Measurements from ENCODE around the gene JADE1.
A peak's percentile ranks its signal among the peaks of the same experiment; 100 is the strongest.

JADE1 gene

DNA sequence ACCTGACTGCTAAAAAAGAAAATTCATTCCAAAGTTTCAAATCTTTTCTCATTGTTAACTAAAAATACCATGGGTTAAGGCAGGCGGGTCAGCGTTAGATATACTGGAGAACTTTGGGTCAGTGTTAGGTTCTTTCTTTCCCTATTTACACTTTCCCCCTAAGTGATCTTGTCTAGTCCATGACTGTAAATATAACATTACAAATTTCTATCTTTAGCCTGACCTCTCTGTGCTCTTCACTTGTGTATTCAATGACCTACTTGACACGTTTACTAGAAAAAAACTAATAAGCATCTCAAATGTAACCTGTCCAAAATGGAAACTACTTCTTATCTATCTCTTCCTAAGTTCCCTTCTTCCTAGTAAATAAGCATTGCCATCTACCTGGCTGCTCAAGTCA, 95.3 kb downstream of the JADE1 start:
- Histone ChIP-seq H3K27ac (no peak overlapping the region), H3K4me3 (no peak overlapping the region)
- TF ChIP-seq, protein P1, sequence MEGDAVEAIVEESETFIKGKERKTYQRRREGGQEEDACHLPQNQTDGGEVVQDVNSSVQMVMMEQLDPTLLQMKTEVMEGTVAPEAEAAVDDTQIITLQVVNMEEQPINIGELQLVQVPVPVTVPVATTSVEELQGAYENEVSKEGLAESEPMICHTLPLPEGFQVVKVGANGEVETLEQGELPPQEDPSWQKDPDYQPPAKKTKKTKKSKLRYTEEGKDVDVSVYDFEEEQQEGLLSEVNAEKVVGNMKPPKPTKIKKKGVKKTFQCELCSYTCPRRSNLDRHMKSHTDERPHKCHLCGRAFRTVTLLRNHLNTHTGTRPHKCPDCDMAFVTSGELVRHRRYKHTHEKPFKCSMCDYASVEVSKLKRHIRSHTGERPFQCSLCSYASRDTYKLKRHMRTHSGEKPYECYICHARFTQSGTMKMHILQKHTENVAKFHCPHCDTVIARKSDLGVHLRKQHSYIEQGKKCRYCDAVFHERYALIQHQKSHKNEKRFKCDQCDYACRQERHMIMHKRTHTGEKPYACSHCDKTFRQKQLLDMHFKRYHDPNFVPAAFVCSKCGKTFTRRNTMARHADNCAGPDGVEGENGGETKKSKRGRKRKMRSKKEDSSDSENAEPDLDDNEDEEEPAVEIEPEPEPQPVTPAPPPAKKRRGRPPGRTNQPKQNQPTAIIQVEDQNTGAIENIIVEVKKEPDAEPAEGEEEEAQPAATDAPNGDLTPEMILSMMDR (IDR thresholded peaks at IDR 0.05), result no peak
- DNase-seq (ENCODE audit: low spot score), result no peak

DNA sequence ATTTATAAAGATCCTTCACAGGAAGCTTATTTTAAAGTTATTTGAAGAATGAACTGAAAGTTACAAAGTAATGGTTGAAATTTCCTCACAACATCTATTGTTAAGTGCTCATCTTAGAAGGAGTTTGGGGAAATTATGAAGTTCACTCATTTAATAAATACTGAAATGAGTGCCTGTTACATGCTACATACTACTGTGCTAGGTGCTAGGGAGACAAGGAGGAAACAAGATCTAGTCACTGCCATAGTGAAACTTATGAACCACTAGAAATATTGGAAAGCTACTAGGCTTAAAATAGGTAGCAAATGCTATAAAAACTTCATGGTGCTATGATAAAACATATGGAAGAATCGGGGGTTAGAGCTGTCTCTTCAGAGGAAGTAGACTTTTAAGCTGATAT, 97.1 kb downstream of the JADE1 start:
- H3K27ac ChIP-seq, result no peak overlapping the region
- no peak for DNase-seq (ENCODE audit: low spot score)
- no peak overlapping the region for H3K4me3 ChIP-seq
- TF ChIP-seq, protein P1 (IDR thresholded peaks at IDR 0.05), result no peak

DNA sequence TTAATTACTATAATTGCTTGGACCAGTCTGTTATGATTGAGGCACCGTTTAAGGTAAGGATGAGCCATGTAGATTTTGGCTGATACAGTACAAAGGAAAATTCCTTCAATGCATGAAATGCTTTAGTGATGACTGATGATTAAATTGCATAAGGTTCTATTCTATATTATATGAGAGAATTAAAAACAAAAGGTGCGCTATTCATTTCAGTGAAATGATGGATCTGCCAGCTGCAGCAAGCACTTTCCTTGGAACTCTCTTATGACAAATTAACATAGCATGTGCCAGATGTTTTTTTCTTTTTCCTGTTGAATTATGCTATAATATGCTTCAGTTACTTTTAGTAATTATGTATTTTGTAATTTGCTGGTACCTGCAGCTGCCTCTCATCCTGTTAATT, 98.5 kb downstream of the JADE1 start:
- H3K27ac ChIP-seq, result no peak overlapping the region
- TF ChIP-seq, protein P1 (IDR thresholded peaks at IDR 0.05), result no peak

DNA sequence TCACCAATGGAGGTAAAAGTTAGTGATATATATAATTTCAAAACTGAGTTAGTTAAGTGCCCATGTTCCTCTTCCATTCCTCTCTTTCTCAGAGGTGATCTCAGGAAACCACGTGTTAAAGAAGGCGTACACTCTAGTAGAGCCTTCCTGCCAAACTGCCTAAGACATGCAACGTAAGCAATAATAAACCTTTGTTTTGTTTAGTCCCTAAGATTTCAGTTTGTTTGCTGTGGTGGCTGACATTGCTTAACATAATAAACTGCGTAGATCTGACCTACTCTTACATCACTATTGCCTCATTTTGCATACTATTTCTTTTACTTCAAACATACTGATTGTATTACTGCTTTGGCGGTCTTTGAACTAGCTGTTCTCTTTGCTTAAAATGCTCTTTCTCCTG, 99.2 kb downstream of the JADE1 start:
- TF ChIP-seq, protein P1 (IDR thresholded peaks at IDR 0.05), result no peak
- DNase-seq (ENCODE audit: low spot score), result no peak
- H3K4me3 ChIP-seq, result no peak overlapping the region
- no peak overlapping the region for H3K27ac ChIP-seq

More for the DNA sequence above, 98.5 kb downstream of the JADE1 start:
- DNase-seq (ENCODE audit: low spot score), result no peak
- H3K4me3 ChIP-seq, result no peak overlapping the region

DNA sequence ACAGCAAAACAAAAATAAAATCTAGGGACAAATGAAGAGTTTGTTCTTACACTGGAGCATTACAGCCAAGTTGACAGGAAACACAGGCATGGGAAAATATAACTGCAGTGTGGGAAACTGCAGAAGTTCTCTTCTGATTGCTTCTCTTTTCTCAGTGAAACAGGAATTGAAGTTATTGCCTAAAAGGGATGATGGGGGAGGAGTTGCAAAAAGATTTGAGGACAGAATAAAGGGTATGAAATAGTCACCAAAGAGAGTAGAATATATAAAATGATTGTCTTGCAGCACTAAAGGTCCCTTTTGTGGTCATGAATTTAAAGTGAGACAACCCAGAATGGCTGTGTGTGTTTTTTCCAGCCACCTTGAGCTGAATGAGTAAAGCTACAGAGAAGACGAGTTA, 103.7 kb downstream of the JADE1 start:
- TF ChIP-seq, protein P1 (IDR thresholded peaks at IDR 0.05), result no peak
- DNase-seq (ENCODE audit: low spot score), result no peak
- Histone ChIP-seq H3K27ac (no peak overlapping the region), H3K4me3 (no peak overlapping the region)

DNA sequence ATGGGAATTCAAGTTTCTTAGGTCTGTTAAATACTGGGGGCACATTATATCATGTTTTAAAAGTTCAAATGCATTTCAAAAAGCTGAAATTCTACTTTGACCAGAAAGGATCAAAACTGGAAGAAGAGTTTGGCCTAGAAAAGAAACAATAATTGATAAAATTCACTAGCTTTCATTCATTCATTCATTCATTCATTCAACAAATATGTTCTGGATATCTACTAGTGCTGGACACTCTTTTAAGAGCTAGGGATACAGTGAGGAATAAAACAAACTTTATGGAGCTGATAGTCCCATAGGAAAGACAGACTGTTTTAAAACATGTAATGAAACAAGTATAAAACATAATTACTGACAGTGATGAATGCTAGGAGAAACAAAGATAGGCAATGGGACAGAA, 106.0 kb downstream of the JADE1 start:
- Histone ChIP-seq H3K4me3 (no peak overlapping the region), H3K27ac (no peak overlapping the region)
- TF ChIP-seq, protein P1 (IDR thresholded peaks at IDR 0.05), result no peak
- DNase-seq (ENCODE audit: low spot score), result no peak

DNA sequence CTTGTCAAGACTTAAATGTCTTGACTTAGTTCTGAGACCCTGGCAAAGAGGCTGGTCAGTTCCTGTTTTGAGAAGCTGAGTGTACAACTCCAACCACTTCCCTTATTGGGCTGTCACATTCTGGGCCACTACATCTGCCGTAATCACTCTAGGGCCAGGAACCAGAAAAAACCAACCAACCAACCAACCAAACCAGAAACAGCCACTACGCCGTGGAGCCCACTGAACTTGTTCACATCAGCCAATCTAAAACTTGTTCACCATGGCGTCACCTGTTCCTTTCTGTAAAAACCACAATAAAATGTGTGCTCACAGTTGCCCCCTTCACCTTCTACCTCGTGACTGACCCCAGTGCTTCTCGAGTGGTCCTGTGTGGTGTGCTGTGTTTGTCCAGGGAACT, 107.3 kb downstream of the JADE1 start:
- TF ChIP-seq, protein P1 (IDR thresholded peaks at IDR 0.05), result no peak
- no peak for DNase-seq (ENCODE audit: low spot score)
- Histone ChIP-seq H3K27ac (peak overlapping the region in 1 of 2 donors; percentile 35), H3K4me3 (no peak overlapping the region)

All from coronary artery (tissue), 2 donors.